ENCODE data around the gene RFXAP. TPM values are rescaled to one million over a fixed set of nuclear protein-coding genes. Genes with fewer than 3 reads are reported as not detected.
A peak's percentile ranks its signal among the peaks of the same experiment; 100 is the strongest.

Gene RFXAP
- total RNA-seq, 3 donors from 2014 or later, result 5.0 to 6.3 (median 5.9) TPM

GRCh38 chr13:36865265-36865664, 46.2 kb downstream of the RFXAP start:
- no peaks in the 10 kb centered on the region for H3K9me3 ChIP-seq
- intact Hi-C loops (cut with DNase I, micrococcal nuclease), result no loop called here
- H3K4me1 ChIP-seq (ENCODE audit: low read depth), result peaks cover 8% of the 10 kb centered on the region
- TF ChIP-seq CTCF (IDR thresholded peaks at IDR 0.05), result no peak
- no peaks in the 10 kb centered on the region for H3K36me3 ChIP-seq (ENCODE audit: low read depth)
- ATAC-seq, result no peak
- no peak for DNase-seq
- no peak overlapping the region for H3K4me3 ChIP-seq

GRCh38 chr13:36866232-36866631, 47.2 kb downstream of the RFXAP start:
- DNase-seq, result no peak
- Histone ChIP-seq H3K4me3 (no peak overlapping the region), H3K36me3 (ENCODE audit: low read depth) (no peaks in the 10 kb centered on the region), H3K9me3 (no peaks in the 10 kb centered on the region), H3K4me1 (ENCODE audit: low read depth) (peaks cover 8% of the 10 kb centered on the region)
- intact Hi-C loops (cut with DNase I, micrococcal nuclease), result no loop called here
- no peak for TF ChIP-seq CTCF (IDR thresholded peaks at IDR 0.05)
- ATAC-seq, result peak; percentile 60

GRCh38 chr13:36870050-36870692, 51.1 kb downstream of the RFXAP start:
- no peak overlapping the region for H3K4me3 ChIP-seq
- no peaks in the 10 kb centered on the region for H3K36me3 ChIP-seq (ENCODE audit: low read depth)
- TF ChIP-seq CTCF (IDR thresholded peaks at IDR 0.05), result no peak
- intact Hi-C loops (cut with DNase I, micrococcal nuclease), result no loop called here
- ATAC-seq, result peak; percentile 75
- DNase-seq, result peak in 1 of 3 donors; percentile 13
- no peaks in the 10 kb centered on the region for H3K9me3 ChIP-seq
- peaks cover 8% of the 10 kb centered on the region for H3K4me1 ChIP-seq (ENCODE audit: low read depth)

GRCh38 chr13:36872621-36873020, 53.6 kb downstream of the RFXAP start:
- TF ChIP-seq CTCF (IDR thresholded peaks at IDR 0.05), result no peak
- ATAC-seq, result peak; percentile 82

GRCh38 chr13:36875431-36875830, 56.4 kb downstream of the RFXAP start:
- DNase-seq (no peak), ATAC-seq (peak; percentile 24)
- Histone ChIP-seq H3K9me3 (no peaks in the 10 kb centered on the region), H3K4me1 (ENCODE audit: low read depth) (no peaks in the 10 kb centered on the region), H3K4me3 (no peak overlapping the region), H3K36me3 (ENCODE audit: low read depth) (no peaks in the 10 kb centered on the region)
- no peak for TF ChIP-seq CTCF (IDR thresholded peaks at IDR 0.05)
- intact Hi-C loops (cut with DNase I, micrococcal nuclease), result no loop called here

More at GRCh38 chr13:36872621-36873020, 53.6 kb downstream of the RFXAP start:
- H3K9me3 ChIP-seq, result no peaks in the 10 kb centered on the region
- peak; percentile 21 to 66 (median 58) for DNase-seq
- intact Hi-C loops (cut with DNase I, micrococcal nuclease), result no loop called here
- no peak overlapping the region for H3K4me3 ChIP-seq
- H3K4me1 ChIP-seq (ENCODE audit: low read depth), result no peaks in the 10 kb centered on the region
- no peaks in the 10 kb centered on the region for H3K36me3 ChIP-seq (ENCODE audit: low read depth)
